HG02981 (cell line): ENCODE data around the gene CHID1.

ENCODE experiments used
- ATAC-seq: cut with Tn5 transposase; IDR thresholded peaks from one replicate; pipeline ENCODE4 v1.9.1; 2021; ENCODE audit warnings: mild to moderate bottlenecking, moderate library complexity; ENCODE audit not compliant: unreplicated experiment

Gene CHID1

DNA sequence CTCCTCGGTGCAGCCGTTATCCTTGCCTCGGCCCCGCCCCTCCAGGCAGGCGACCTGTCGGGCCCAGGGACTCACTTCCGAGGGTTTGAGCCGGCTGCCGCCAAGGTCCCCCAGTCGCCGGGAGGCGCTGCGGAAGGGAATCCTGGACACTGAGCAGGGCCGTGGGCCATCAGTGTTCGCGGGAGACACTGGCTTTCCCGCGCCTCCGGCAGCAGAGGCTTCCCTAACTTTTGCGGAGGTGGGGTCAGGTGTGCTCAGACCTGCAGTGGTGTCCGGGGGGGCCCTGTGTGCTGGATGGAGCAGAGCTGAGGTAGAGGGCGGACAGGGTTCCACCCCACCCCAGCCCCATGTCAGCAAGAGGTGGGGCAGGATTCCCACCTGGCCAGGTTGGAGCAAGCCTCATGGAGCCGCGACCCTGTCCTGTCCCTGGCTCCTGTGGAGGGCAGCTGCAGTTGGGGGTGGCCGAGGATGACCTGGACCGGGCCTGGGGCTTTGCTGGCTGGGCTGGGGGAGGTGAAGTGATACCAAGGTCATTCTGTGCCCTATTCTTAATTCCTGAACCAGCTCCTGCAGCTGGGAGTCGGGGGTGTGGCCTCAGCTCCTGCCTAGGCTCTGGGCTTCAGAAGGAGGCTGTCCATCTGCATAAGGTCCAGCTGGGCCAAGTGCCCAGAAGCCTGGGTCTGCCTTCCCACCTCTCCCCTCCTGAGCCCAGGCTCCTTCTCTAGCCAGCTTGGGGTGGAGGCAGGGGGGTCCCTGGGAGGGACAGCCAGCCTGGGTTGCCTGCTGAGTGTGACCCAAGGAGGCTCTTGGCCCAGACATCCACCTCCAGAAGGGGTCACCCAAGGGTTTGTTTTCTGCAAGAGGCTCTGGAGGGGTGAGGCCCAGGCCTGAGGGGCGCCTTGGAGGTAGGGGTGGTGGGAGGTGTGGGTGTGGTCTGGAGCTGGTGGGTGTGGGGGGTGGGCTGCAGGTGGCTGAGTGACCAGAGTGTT lies 59.5 kb downstream of the CHID1 start:
- ATAC-seq: no peak

DNA sequence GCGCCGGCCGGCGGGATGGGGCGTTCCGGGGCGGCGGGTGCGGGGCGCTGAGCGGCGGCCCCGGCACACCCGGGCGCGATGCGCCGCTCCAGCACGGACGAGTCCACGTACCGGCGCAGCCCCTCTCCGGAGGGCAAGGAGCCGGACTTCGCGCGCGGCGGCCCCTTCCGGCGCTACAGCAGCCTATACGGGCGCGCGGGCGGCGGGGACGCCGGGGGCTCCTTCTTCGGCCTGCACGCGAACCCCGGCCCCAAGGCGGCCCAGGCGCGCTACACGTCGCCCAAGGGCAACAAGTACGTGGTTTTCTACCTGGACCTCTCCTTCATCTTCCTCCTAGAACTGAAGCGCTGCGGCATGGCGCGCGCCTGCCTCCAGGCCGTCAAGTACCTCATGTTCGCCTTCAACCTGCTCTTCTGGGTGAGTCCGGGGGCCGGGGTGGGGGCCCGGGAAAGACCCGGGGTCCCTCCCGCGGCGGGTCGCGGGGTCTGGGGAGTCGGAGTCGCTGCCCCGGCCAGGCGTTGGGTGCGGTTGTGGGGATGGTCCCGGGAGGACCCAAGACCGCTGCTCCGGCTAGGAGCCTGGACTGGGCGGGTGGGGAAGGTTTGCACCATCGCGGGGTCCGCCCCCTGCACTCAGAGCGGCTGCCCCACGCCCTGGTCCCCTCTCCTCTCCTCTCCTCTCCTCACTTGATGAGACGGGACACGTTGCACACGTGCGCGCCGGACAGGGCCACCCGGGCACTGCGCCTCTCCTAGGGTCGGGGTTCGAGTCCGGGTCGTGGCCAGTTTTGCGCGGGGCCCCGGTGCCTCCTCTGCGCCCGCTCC lies 60.4 kb downstream of the CHID1 start:
- ATAC-seq: no peak

DNA sequence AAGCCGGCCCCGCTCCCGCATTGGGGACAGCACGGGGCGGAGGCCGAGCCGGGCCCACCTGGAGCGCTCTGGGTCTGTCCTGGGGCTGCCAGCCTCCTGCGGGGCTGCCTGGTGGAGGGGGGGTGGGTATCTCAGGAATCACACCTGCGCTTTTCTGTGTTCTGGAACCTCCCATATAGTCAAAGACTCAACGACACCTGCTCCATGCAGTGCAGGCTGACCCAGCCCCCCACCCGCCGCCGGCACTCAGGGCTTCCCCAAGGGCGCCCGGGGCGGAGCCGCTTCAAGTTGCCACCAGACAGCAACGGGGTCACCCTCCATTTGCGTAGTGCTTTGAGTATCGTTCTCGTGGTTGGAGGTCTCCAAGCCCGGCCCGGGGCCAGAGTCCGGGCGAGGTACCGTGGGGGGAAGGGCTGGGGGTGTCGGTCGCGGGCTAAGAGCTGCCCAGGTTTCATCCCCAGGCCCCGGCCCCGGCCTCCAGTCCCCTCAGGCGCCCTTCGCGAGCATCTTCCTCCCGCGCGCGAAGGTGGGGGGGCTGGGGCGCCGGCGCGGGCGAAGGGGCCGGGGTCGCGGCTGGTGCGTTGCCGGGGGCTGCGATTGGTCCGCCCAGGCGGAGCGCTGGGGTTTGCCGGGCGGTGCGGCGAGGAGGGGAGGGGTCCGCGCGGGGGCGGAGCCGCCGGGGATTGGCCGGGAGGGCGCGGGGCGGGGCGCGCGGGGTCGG lies 61.3 kb downstream of the CHID1 start:
- ATAC-seq: no peak

DNA sequence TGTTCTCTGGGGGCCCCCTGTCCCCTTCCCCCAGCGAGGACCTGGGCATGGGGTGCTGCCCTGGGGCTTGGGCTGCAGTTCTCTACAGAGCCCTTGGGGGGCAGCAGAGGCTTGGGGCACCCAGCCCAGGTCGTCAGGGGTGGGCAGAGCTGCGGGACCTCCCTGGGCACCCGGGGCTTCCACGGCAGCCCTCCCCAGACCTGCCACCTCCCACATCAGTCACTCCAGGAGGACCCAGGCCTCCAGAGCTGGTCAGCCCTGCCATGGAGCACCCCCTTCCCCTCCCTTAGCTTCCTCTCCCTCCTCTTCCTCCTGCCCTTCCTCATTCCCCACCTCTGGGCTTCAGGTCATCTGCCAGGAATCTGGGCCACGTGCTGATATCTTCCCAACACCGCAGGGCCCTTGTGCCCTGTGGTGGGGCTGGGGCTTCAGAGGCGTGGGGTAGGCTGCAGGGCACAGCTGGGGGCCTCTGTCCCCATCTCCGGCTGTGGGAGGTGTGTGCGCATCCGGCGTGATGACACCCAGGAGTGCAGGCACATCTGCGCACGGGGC lies 62.2 kb downstream of the CHID1 start:
- no peak for ATAC-seq

DNA sequence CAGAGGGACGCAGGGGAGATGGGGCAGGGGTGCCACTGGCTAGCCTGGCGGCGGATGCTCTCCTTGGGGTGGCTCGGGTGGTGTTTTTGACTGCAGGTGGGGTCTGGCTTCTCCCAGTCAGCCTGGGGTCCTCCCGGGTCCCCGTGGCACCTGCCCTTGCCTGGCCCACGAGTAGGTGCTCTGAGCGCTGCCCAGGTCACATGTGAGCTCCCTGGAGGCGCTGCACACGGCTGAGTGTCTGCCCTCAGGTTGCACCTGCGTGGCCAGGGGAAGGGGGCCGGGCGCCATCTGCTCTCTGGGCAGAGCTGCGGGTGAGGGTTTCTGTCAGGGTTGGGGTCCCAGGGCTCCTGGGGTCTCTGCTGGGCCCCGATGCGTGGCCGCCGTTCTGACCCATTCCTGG lies 62.7 kb downstream of the CHID1 start:
- ATAC-seq: no peak

DNA sequence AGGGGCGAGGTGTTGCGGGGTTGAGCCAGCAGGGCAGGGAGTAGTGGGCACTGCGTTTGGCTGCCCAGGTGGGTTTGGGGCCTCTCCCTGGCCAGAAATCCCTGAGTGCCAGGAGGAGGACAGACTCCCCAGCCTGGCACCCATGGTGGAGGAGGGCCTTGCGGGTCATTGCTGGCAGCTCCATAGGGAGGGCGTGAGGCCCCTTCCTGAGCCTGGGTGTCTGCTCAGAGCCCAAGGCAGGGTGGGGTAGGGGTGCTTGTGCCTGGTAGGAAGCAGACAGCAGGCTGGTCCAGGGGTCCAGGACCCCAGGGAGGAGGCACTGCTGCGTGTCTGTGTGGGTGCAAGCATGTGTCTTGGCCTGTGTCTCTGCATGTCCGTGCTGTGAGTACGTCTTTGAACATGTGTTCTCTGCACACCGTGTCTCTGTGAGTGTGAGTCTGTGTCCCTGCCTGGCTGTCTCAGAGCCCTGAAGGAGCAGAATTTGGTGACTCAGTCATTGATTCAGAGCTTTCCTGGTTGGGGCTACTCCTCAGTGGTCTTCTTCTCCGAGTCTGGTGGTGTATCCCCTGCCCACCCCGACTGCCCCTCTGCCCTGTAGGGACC lies 64.0 kb downstream of the CHID1 start:
- ATAC-seq: no peak

DNA sequence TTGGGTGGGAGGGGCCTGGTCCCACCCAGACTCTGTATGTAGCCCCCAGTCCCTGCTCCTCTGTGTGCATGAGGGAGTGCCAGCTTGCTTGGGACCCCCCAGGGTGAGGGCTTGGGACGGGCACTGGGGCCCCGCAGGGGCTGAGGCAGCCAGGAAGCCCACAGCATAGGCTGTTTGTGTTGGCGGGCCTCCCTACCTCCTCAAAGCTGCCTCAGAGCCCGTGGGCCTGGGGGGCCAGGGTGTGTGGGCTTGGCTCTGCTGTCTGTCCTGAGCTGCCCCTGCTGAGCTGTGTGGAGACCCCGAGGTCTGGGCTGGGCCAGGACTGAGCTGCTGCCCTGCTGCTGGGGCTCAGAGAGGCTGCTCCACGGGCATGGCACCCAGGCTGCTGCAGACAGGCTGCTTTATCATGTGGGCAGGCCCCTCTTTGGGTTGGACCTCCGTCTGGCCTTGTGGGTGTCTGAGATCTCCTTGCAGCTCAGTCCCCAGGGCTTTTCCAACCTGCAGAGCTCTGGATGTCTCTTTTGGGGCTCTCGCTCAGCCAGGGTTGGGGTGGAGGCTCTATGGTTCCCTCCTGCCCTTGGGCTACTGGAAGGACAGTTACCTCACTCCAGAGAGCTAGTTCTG lies 64.6 kb downstream of the CHID1 start:
- no peak for ATAC-seq

DNA sequence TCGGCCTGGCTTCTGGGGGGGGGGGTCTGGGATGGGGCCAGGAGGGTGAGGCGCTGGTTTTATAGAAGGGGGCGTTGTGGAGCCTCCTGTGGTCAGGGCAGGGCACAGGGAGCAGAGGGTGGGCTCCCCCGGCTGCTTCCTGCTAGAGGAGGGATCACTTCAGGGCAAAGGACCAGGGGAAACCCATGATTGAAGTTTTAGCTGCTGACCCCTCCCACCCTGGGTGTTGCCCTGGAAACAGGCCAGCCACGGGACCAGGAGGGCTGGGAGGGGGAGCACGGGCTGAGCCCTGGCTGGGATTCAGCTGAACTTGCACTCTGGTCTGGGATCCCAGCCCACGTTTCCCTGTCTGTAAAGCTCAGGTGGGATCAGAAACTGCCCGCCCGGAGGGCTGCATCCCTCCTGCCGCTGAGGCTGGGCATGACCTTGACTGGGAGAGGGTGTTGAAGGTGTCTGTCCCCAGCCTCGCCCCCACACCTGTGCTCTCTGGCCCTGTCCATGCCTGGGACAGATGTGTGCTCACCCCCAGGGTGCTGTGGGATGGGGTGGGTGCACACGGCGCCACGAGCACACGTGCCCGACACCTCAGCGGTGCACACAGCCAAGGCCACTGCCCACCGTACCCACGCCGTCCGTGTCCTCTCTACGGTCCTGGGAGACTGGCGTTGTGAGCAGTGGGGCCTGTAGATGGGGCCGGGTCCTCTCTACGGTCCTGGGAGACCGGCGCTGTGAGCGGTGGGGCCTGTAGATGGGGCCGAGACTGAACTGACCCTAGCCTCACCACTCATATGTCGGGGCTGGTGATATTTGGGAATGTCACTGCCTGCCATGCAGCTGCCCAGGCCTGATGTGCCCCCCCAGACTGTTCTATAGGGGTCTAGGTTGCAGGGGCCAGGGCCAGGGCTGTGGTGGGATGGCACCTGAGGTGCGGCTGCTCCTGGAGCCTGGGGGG lies 65.6 kb downstream of the CHID1 start:
- no peak for ATAC-seq

DNA sequence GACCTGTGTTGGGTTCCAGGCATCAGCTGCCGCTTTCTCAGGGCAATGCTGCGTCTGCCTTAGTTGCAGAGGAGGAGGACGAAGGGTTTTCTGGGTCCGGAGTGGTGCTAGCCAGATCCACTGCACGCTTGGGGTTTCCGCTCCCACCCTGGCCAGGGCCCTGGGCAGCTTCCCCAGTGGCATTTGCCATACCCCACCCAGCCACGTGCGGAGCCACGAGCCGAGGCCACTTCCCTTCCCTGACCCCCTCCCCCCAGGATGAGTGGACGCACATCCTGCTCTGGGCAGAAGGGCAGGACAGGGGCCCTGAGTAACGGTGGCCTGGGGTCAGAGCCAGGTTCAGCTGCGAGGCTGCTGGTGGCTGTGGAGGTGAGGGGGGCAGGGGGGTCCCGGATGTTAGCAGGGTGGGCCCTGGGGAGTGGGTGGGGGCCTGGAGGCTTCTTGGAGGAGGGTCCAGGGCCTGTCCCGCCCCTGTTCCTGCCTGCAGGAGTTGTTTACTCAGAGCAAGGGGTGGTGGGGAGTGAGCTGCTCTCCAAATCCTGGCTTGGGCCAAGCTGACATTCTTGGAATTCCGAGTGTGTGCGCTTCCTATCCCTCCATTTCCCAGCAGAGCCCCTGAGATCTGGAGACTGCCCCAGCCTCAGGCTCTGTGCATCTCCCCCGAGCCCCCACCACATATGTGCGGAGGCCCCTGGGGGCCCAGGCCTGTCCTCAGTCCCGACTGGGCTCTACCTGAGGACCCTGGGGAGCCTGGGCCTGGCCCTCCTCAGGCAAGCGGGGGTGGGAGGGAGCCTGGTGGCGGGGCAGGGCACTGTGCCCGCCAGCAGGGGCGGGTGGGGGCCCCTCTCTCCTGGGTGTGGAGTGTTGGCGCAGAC lies 66.6 kb downstream of the CHID1 start:
- ATAC-seq: no peak

DNA sequence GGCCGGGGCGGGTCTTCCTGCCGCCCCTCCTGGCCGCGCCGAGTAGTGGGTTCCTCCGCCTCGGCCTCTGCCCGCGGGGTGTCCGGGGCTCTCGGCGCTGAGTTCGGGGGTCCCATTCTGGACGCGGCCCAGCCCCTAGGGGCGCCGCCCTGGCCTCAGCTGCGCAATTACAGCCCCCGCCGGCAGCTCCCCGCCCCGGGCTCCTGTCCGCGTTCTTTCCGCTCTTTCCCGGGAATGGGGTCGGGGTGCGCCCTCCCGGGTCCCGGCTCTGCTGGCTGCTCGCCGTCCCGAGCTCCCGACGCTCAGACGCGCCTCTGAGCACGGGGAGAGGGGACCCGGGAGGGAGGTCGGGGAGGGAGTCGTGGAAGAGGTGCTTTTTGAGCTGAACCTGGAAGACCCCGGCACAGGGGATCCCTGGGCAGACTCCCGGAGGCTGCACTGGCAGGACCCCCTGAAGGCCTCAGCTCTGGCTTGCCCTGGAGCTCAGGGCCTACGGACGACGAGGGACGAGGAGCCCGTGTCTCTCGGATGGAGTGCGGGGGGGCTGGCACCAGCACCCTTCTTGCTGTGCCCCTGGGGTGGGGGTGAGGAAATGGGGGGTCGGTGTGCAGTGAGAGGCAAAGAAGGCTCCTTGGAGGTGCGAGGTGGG lies 67.4 kb downstream of the CHID1 start:
- ATAC-seq: peak; percentile 13

DNA sequence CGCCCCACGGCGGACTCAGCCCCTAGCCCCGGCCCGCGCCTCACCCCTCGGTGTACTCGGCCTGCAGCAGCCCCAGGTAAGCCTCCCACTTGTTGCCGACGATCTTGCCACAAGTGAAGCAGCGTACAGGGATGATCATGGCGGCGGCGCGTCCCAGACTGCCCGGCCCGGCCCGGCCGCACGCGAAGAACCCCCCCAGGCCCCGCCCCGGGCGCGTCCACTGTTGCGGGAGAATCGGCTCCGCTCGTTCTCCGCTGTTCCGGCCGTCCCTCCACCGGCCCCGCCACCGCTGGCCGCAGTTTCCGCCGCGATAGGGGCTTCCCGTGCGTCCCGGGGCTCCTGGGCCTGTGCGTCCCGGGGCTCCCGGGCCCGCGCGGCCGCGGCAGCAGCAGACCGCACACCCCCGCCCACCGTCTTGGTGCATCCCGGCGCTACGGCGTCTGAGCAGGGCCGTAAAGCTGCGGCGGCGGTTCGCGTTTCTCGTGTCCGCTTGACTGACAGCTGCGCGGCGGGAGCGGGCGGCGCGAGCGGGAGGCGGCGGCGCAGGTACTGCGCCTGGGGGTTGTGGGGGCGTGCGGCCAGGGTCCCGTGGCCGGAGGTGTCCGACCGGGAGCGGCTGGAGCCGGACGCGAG lies 68.1 kb downstream of the CHID1 start, which contains the start of the genes POLR2L and TSPAN4:
Gene POLR2L, minus strand, starts transcription at position 160 of the 633 bp plus-strand sequence. Its CDS starts 21 bp downstream, at position 139.
Gene TSPAN4, plus strand, starts transcription at position 483 of the 633 bp plus-strand sequence. CDS start 7,453 bp downstream, outside the sequence.
- peak; percentile 56 for ATAC-seq

DNA sequence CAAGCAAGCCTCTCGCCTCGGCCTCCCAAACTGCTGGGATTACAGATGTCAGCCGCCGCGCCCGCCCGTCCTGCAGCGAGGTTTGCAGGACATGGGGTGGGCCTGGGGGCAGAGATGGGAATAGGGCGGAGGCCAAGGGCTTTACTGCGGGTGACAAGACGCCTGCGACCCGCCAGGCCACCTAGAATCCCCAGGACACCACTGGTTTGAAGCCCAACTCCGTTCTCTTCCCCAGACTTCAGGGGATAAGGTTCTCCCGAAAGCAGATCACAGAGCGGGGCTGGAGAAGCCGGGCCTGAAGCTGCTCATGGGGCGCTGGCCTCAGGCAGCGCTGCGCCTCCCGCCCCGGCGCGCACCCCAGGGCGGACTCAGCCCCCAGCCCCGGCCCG lies 68.6 kb downstream of the CHID1 start:
- peak; percentile 18 for ATAC-seq

DNA sequence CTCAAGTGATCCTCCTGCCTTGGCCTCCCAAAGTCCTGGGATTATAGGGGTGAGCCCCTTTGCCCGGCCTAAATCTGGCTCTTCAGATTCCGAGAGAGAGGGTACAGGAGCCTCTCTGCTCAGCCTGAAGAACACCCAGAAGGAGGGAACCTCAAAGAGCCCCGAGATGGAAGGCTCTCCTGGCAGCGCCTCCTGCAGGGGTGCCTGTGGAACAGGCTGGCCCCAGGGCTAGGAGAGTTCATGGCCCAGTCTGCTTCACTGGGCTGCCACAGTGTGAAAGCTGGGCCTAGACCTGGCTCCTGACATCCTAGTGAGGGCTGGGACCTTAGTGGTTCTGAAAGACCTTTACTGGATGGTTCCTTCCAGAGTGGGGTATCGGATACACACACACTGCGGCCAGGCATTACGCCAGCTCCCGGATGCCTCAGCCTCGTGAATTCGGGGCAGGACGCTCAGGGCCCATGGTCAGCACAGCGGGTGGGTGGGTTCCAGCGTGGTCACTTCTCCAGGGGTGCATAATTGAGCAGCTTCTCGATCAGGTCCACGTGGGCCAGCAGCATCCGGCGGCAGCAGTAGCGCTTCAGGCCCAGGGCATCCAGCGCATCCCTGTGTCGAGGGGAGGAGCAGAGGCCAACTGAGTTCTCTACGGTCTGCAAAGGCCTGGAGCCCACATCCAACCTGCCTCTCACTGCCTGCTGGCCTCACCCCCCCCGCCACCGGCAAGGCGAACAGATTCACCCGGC lies 70.6 kb downstream of the CHID1 start:
- ATAC-seq: no peak

DNA sequence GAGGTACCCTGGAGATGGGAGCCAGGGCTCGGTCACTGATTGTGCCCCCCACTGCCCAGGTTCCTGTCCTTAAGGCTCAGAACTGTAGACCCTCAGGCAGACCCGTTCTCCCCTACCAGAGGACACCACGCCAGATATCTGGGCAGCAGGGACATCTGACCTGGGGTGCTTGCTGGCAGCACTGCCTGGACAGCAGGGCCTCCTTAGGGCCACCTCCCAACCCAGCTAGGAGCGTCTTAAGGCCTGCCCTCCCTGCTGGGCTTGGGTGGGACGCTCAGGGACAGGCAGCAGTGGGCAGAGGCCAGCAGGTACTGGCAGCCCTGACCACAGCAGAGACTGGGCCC lies 71.4 kb downstream of the CHID1 start:
- ATAC-seq: no peak

DNA sequence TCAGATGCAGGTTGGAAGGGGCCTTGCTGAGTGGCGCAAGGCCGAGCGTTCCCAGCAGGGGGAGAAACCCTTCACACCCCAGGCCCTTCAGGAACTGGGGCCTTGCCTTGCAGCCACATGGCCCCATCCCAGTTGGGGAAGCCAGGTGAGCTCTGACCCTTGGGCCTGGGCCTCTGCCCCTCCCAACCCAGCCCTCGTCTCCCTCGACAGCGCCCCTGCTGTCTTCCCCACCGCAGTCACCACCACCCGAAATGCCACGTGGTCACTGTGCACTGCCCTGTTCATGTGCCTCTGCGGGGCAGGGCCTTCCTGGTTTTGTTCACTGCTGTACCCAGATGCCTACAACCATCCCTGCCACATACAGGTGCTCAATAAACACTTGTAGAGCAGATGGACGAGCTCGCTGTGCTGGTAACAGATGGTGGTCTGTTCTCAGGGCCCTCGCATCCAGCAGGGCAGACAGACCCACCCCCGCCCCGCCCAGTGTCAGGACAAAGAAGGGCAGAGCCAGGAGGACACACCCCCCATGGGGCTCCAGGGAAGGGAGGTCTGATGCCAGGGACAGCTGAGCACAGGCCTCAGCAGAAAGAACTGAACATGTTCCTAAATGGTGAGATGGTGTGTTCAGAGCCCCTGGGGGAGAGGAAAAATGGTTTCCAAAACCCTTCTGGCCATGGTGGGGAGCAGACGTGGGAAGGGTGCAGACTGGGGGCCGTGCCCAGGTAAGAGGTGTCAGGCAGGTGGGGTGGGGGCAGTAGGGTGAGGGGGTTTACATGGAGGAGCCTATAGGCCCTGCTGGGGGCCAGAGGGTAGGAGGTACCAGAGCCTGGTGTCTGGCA lies 72.0 kb downstream of the CHID1 start:
- ATAC-seq: no peak
